HepG2 (cell line): ENCODE measurements around the gene ANLN. TPM values are rescaled to one million over a fixed set of nuclear protein-coding genes. Genes with fewer than 3 reads are reported as not detected.

ENCODE experiments used
- ATAC-seq: fragments of 200-7000 bp; cut with Tn5 transposase; 3 replicates; pipeline ENCODE4 v1.9.1; 2020; ENCODE audit warnings: mild to moderate bottlenecking, moderate library complexity
- BruUV-seq: library from RNA; stranded (reverse); fragments of 400-500 nt; replicated peaks from 2 replicates; lab custom pipeline; 2021; lab: Mats Ljungman, UMichigan
- CTCF ChIA-PET: fragments of 300-600 bp; formaldehyde crosslinking; extraction: SDS; loops from one replicate; lab custom pipeline; 2021; ENCODE audit warnings: low total read pairs, inconsistent platforms, low intra/inter-chr PET ratio; lab: Yijun Ruan, JAX
- POLR2A ChIA-PET: fragments of 350-600 bp; sonication (Branson Sonifier 250); formaldehyde crosslinking; loops from one replicate; lab custom pipeline; 2020; ENCODE audit warnings: antibody characterized with exemption, inconsistent platforms; lab: Yijun Ruan, JAX
- DNase-seq: peaks from one replicate; pipeline ENCODE4 v3.0.0-alpha.2; 2015; ENCODE audit warnings: low spot score
- FAIRE-seq: peaks from 3 replicates; lab custom pipeline; 2011; peaks lifted over from hg19 to GRCh38; lab: Jason Lieb, UNC
- H2AFZ ChIP-seq: one replicate; pipeline ENCODE4 v1.6.1; 2011; ENCODE audit warnings: low read length, inconsistent platforms
- H3K27ac ChIP-seq: fragments of 300-600 bp; 3 replicates; pipeline ENCODE4 v1.8.0; 2011; ENCODE audit warnings: mixed run types, mild to moderate bottlenecking, mixed read lengths, low read length, inconsistent platforms; ENCODE audit not compliant: insufficient read depth; ENCODE audit errors: extremely low read length
- H3K27me3 ChIP-seq, 2 experiments: fragments of 200-600 bp in 1 of 2; 2 replicates in 1 of 2; 3 replicates in 1 of 2; pipeline versions ENCODE4 v1.6.0 to v1.8.0; 2011; ENCODE audit warnings: low read length in 2 of 2, mild to moderate bottlenecking in 2 of 2, moderate library complexity in 2 of 2, inconsistent platforms in 1 of 2; ENCODE audit not compliant: insufficient read depth in 2 of 2, control insufficient read depth in 1 of 2
- H3K36me3 ChIP-seq, 2 experiments: fragments of 200-600 bp in 1 of 2; replicated peaks in 1 of 2; 2 replicates in 1 of 2; 3 replicates in 1 of 2; pipeline versions ENCODE4 v1.5.1 to v1.8.0; 2011; ENCODE audit warnings: low read length in 2 of 2, inconsistent platforms in 1 of 2; ENCODE audit not compliant: insufficient read depth in 2 of 2, control insufficient read depth in 1 of 2
- H3K4me1 ChIP-seq: 2 replicates; pipeline ENCODE4 v1.5.1; 2012; ENCODE audit warnings: low read length, inconsistent platforms; ENCODE audit not compliant: insufficient read depth
- H3K4me2 ChIP-seq: 2 replicates; pipeline ENCODE4 v1.6.0; 2011; ENCODE audit warnings: low read depth, low read length, inconsistent platforms
- H3K4me3 ChIP-seq, 3 experiments: fragments of 200-600 bp in 1 of 3; sonication (generic), shearing (Covaris generic) in 1 of 3; replicated peaks in 1 of 3; 2 replicates each; pipeline ENCODE4 v1.5.1; 2011 to 2016; ENCODE audit warnings: low read length in 3 of 3, inconsistent platforms in 2 of 3, low read depth in 2 of 3, mild to moderate bottlenecking in 2 of 3, control low read depth in 1 of 3, mixed read lengths in 1 of 3; ENCODE audit not compliant: insufficient read depth in 1 of 3
- H3K79me2 ChIP-seq: one replicate; pipeline ENCODE4 v1.6.1; 2011; ENCODE audit warnings: low read length, inconsistent platforms; ENCODE audit not compliant: insufficient read depth
- H3K9ac ChIP-seq: 2 replicates; pipeline ENCODE4 v1.6.0; 2011; ENCODE audit warnings: mild to moderate bottlenecking, low read depth, low read length, inconsistent platforms; ENCODE audit not compliant: insufficient read depth
- H3K9me3 ChIP-seq: 2 replicates; pipeline ENCODE4 v1.5.1; 2012; ENCODE audit warnings: mild to moderate bottlenecking, low read length
- H4K20me1 ChIP-seq: 2 replicates; pipeline ENCODE4 v1.6.0; 2011; ENCODE audit warnings: inconsistent platforms, mild to moderate bottlenecking, low read length, moderate library complexity; ENCODE audit not compliant: insufficient read depth
- FOXK1 ChIP-seq: sonication (generic); formaldehyde crosslinking; IDR thresholded peaks from 2 replicates; pipeline ENCODE4 v1.4.0; 2020; ENCODE audit warnings: low read depth, missing genetic modification reagents, borderline replicate concordance
- FOXP1 ChIP-seq, 2 experiments: fragments of 450-650 bp in 1 of 2; IDR thresholded peaks; 2 replicates each; pipeline ENCODE4 v1.6.1; 2017 to 2018; ENCODE audit warnings: antibody characterized with exemption in 1 of 2
- GABPB1 ChIP-seq: IDR thresholded peaks from 2 replicates; pipeline ENCODE4 v1.6.1; 2016; ENCODE audit warnings: mild to moderate bottlenecking, missing genetic modification reagents, moderate library complexity, missing compliant biosample characterization
- HHEX ChIP-seq: IDR thresholded peaks from 2 replicates; pipeline ENCODE4 v1.6.1; 2016; ENCODE audit warnings: control low read depth
- HOXA3 ChIP-seq: sonication (generic); formaldehyde crosslinking; IDR thresholded peaks from 2 replicates; pipeline ENCODE4 v1.5.0; 2020; ENCODE audit warnings: missing genetic modification reagents
- KLF16 ChIP-seq, 2 experiments: sonication (generic) in 1 of 2; formaldehyde crosslinking in 1 of 2; IDR thresholded peaks; 2 replicates each; pipeline versions ENCODE4 v1.6.1 to v1.8.0; 2016 to 2023; ENCODE audit warnings: missing genetic modification reagents in 2 of 2, missing compliant biosample characterization in 1 of 2
- PHF5A ChIP-seq: IDR thresholded peaks from one replicate; pipeline ENCODE4 v1.6.1; 2018; ENCODE audit warnings: low read depth, missing genetic modification reagents; ENCODE audit not compliant: unreplicated experiment
- ZNF605 ChIP-seq: sonication (generic); formaldehyde crosslinking; IDR thresholded peaks from 2 replicates; pipeline ENCODE4 v1.8.0; 2022; ENCODE audit warnings: mild to moderate bottlenecking, missing genetic modification reagents
- WGBS: methylation state at CpG from one replicate; pipeline ENCODE4 v1.1.6; 2017; ENCODE audit warnings: low lambda C conversion rate; 5-methylcytosine and 5-hydroxymethylcytosine counted together
- in situ Hi-C: cut with HindIII; loops from 2 replicates; pipeline ENCODE4 v1.10.0; 2017; ENCODE audit warnings: low pct_unique_long_range_greater_than_20kb; ENCODE audit not compliant: extremely low pct_ligation_motif_present
- intact Hi-C: fragments of 100-400 bp; cut with micrococcal nuclease; formaldehyde crosslinking; loops from one replicate; pipeline ENCODE4 v1.10.0; 2022; ENCODE audit not compliant: unreplicated experiment
- polyA plus RNA-seq, 8 experiments: library from polyadenylated mRNA; depleted of rRNA in 3 of 8; stranded (reverse) in 7 of 8; unstranded in 1 of 8; fragments of >200 nt; fragmentation: Illumina TruSeq in 4 of 8; extraction: Trizol in 4 of 8; gene quantifications; 2 replicates each; pipeline versions ENCODE4 v1.2.1 to v1.2.3, GENCODE V29; 2011 to 2016; ENCODE audit warnings: low read depth in 4 of 8, missing spikeins in 1 of 8, mixed read lengths in 1 of 8; ENCODE audit not compliant: insufficient read depth in 1 of 8
- total RNA-seq, 5 experiments: library from RNA; depleted of rRNA; stranded (reverse); fragments of >200 nt; fragmentation: Illumina TruSeq; extraction: Trizol; gene quantifications; 2 replicates each; pipeline ENCODE4 v1.2.3, GENCODE V29; 2016; ENCODE audit warnings: low read depth in 1 of 5
- TF ChIP-seq, protein P1 (sequence below), 2 experiments: sonication (generic) in 1 of 2; formaldehyde crosslinking in 1 of 2; IDR thresholded peaks; 2 replicates each; pipeline versions ENCODE4 v1.4.0 to v1.6.1; 2016 to 2020; ENCODE audit warnings: borderline replicate concordance in 1 of 2, low read depth in 1 of 2, mild to moderate bottlenecking in 1 of 2, missing genetic modification reagents in 1 of 2
- TF ChIP-seq, protein P2 (sequence below): sonication (generic); formaldehyde crosslinking; IDR thresholded peaks from 2 replicates; pipeline ENCODE4 v1.8.0; 2022; ENCODE audit warnings: mild to moderate bottlenecking, missing genetic modification reagents, borderline replicate concordance
- TF ChIP-seq, protein P3 (sequence below): sonication (generic); formaldehyde crosslinking; conservative IDR thresholded peaks from 2 replicates; pipeline ENCODE4 v1.4.0; 2020; ENCODE audit warnings: mild to moderate bottlenecking, missing genetic modification reagents, moderate library complexity

ANLN gene
- total and polyA plus RNA-seq, 2 of the 13 experiments (the other 11 are each of a cell fraction or from before 2014, with no cell fraction given) = 20.0 to 72.0 TPM

DNA sequence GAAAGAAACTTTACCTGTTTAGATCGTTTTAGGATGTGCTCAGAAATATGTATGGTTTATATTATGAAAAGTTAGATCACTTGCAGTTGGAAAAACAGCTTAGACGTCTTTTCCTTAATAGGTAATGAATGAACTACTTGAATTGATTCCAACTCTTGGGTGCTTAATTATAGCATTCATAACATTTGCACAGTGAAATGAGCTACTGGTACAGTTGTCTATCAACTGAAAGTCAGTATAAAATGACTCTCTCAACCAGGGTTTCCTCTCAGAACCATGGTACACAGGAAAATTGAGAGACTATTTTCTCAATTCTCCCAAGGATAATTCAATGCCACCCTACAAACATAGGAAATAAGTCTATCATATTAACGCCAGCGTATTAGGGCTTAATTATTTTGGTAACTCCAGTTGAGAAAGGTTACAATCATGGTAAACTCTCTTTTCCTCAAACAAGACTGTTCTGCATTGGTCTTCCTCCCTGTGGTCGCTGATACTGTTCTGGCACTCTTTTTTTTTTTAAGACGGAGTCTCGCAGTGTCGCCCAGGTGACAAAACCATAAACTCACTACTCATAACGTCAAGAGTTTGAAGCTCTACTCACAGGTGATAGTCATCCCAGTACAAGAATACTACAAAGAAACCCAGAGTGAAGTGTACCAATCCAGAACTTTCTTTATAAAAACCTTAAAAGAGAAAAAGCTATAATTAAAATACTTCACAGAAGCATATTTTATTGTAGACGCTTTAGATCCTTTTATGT, 2.0 kb downstream of the ANLN start (continued):
- TF ChIP-seq, protein P1, sequence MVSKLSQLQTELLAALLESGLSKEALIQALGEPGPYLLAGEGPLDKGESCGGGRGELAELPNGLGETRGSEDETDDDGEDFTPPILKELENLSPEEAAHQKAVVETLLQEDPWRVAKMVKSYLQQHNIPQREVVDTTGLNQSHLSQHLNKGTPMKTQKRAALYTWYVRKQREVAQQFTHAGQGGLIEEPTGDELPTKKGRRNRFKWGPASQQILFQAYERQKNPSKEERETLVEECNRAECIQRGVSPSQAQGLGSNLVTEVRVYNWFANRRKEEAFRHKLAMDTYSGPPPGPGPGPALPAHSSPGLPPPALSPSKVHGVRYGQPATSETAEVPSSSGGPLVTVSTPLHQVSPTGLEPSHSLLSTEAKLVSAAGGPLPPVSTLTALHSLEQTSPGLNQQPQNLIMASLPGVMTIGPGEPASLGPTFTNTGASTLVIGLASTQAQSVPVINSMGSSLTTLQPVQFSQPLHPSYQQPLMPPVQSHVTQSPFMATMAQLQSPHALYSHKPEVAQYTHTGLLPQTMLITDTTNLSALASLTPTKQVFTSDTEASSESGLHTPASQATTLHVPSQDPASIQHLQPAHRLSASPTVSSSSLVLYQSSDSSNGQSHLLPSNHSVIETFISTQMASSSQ (IDR thresholded peaks at IDR 0.05; ENCODE audit: low read depth) = no peak
- TF ChIP-seq, protein P1 (CRISPR knock-in tag; IDR thresholded peaks at IDR 0.05; ENCODE audit: borderline replicate concordance) = no peak

DNA sequence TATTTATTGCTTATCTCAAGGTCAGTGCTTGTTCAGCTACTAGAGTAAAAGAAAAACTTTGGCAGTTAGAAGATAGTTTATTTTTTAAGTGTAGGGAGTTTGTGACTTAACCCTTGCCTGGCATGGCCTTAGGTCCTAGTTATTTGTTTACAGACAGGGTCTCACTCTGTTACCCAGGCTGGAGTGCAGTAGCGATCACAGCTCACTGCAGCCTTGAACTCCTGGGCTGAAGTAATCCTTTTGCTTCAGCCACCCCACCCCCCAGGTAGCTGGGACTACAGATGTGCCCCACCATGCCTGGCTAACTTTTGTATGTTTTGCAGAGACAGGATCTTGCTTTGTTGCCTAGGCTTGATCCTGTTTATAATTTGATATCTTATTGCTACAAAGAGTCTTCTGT, 4.2 kb downstream of the ANLN start:
- H3K4me3 ChIP-seq = peak overlapping the region; percentile 5 to 20 (median 6); a peak in 1 of 6 replicates
- CTCF ChIA-PET = no interaction called here
- H3K36me3 ChIP-seq = peaks cover 1 to 20% of the 10 kb centered on the region in 2 experiments; a peak in 4 of 5 replicates
- 0% methylated on average over 1 of the region's 1 CpG for WGBS
- peak overlapping the region; percentile 54 for H3K9ac ChIP-seq
- POLR2A ChIA-PET = no interaction called here
- no TSS peak for BruUV-seq
- H3K4me2 ChIP-seq = peak overlapping the region; percentile 82
- H4K20me1 ChIP-seq = no peaks in the 10 kb centered on the region
- H3K9me3 ChIP-seq = peaks cover 9% of the 10 kb centered on the region; the same call in 1 of the 2 replicates
- DNase-seq = peak; percentile 67
- peak overlapping the region; percentile 89 for H3K27ac ChIP-seq
- H3K79me2 ChIP-seq = peaks cover 79% of the 10 kb centered on the region
- H2AFZ ChIP-seq = no peak overlapping the region
- intact Hi-C loops = loop anchor here (5.0 kb wide), 1 partner anchor 242 kb away; the partner anchor contains the start of gene EEPD1
- H3K4me1 ChIP-seq = peaks cover 32% of the 10 kb centered on the region
- in situ Hi-C loops = no loop called here
- H3K27me3 ChIP-seq = no peaks in the 10 kb centered on the region; a peak in 1 of 5 replicates
- FAIRE-seq = peak; percentile 60
- peak; percentile 28 for ATAC-seq
- 0 out of 2 replicates have a peak, but pooled peaks have one; percentile 23 for TF ChIP-seq ZNF605 (CRISPR knock-in tag)
- peak; percentile 35 for TF ChIP-seq PHF5A (CRISPR knock-in tag)
- TF ChIP-seq, protein P2, sequence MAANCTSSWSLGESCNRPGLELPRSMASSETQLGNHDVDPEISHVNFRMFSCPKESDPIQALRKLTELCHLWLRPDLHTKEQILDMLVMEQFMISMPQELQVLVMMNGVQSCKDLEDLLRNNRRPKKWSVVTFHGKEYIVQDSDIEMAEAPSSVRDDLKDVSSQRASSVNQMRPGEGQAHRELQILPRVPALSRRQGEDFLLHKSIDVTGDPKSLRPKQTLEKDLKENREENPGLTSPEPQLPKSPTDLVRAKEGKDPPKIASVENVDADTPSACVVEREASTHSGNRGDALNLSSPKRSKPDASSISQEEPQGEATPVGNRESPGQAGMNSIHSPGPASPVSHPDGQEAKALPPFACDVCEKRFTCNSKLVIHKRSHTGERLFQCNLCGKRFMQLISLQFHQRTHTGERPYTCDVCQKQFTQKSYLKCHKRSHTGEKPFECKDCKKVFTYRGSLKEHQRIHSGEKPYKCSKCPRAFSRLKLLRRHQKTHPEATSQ (CRISPR knock-in tag) = 0 out of 2 replicates have a peak, but pooled peaks have one; percentile 54
- TF ChIP-seq, protein P3, sequence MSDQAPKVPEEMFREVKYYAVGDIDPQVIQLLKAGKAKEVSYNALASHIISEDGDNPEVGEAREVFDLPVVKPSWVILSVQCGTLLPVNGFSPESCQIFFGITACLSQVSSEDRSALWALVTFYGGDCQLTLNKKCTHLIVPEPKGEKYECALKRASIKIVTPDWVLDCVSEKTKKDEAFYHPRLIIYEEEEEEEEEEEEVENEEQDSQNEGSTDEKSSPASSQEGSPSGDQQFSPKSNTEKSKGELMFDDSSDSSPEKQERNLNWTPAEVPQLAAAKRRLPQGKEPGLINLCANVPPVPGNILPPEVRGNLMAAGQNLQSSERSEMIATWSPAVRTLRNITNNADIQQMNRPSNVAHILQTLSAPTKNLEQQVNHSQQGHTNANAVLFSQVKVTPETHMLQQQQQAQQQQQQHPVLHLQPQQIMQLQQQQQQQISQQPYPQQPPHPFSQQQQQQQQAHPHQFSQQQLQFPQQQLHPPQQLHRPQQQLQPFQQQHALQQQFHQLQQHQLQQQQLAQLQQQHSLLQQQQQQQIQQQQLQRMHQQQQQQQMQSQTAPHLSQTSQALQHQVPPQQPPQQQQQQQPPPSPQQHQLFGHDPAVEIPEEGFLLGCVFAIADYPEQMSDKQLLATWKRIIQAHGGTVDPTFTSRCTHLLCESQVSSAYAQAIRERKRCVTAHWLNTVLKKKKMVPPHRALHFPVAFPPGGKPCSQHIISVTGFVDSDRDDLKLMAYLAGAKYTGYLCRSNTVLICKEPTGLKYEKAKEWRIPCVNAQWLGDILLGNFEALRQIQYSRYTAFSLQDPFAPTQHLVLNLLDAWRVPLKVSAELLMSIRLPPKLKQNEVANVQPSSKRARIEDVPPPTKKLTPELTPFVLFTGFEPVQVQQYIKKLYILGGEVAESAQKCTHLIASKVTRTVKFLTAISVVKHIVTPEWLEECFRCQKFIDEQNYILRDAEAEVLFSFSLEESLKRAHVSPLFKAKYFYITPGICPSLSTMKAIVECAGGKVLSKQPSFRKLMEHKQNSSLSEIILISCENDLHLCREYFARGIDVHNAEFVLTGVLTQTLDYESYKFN = peak; percentile 81
- peak; percentile 70; the same call in 1 of the 2 replicates for TF ChIP-seq FOXK1
- no peak for TF ChIP-seq GABPB1 (CRISPR knock-in tag)
- peak in 1 of 2 experiments; percentile 47; a peak in 1 of 4 replicates for TF ChIP-seq KLF16 (CRISPR knock-in tag; IDR thresholded peaks at IDR 0.05)
- TF ChIP-seq HOXA3 (CRISPR knock-in tag) = peak; percentile 48; the same call in 1 of the 2 replicates
- no peak for TF ChIP-seq FOXP1 (IDR thresholded peaks at IDR 0.05)
- TF ChIP-seq FOXP1 (CRISPR knock-in tag; IDR thresholded peaks at IDR 0.05) = peak; percentile 71; the same call in 1 of the 2 replicates
- no peak for TF ChIP-seq HHEX
